Measurements from ENCODE around the gene KDM6A. TPM values are rescaled to one million over a fixed set of nuclear protein-coding genes. Genes with fewer than 3 reads are reported as not detected.

The KDM6A gene
- polyA plus RNA-seq, 1 donor (not counting 4 experiments of a cell fraction or from before 2014, with no cell fraction given): 64.2 TPM

DNA sequence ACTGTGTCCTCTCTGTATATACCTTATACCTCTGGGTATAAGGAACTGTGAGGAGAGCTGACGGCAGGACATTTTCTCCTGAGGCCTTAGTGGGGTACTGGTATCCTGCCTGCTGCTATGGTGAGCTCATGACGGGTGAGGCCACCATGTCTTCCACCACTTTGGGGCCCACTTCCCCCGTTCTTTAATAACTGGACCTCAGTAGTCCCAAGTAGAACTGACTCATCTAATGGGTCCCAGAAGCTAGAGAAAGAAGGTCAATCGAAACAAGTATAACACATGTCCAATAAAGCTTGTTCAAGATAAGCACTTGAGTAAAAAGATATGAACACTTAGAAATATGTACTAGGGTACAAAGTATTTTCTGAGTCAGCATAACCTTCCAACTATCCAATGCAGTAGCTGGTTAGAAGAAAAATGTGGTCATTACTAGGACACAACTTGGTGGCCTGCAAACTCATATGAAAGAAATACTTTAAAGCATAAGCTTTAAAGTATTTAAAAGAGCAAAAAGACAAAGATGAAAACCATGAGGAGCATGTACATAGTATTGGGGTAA lies 256.0 kb downstream of the KDM6A start:
- no peak for FAIRE-seq
- dilution Hi-C loops (cut with MboI; ENCODE audit: extremely low pct_ligation_motif_present, low sequenced_read_pairs): no loop called here

GRCh38 chrX:45133465-45133864 lies 260.5 kb downstream of the KDM6A start:
- no peak overlapping the region for H3K4me2 ChIP-seq (ENCODE audit: control insufficient read depth, extremely low read depth, insufficient read depth, low read depth, low read length)
- dilution Hi-C loops (cut with MboI; ENCODE audit: extremely low pct_ligation_motif_present, low sequenced_read_pairs): no loop called here
- H2AFZ ChIP-seq (ENCODE audit: control insufficient read depth, low read length): no peak overlapping the region

More for the DNA sequence above, 256.0 kb downstream of the KDM6A start:
- H3K4me2 ChIP-seq (ENCODE audit: control insufficient read depth, extremely low read depth, insufficient read depth, low read depth, low read length): no peak overlapping the region
- H4K20me1 ChIP-seq (ENCODE audit: control insufficient read depth, extremely low read depth, insufficient read depth, low read length): no peaks in the 10 kb centered on the region
- peaks cover 3% of the 10 kb centered on the region for H3K27me3 ChIP-seq (ENCODE audit: control insufficient read depth, extremely low read depth, insufficient read depth, low read length)
- H2AFZ ChIP-seq (ENCODE audit: control insufficient read depth, low read length): no peak overlapping the region
- no peaks in the 10 kb centered on the region for H3K4me1 ChIP-seq (ENCODE audit: control insufficient read depth, extremely low read depth, insufficient read depth, low read length)
- DNase-seq (ENCODE audit: low read depth, low spot score): no peak
- H3K9me1 ChIP-seq (ENCODE audit: control insufficient read depth, extremely low read depth, insufficient read depth, low read length): no peaks in the 10 kb centered on the region
- H3K79me2 ChIP-seq (ENCODE audit: control insufficient read depth, insufficient read depth, low read length): no peaks in the 10 kb centered on the region
- H3K36me3 ChIP-seq (ENCODE audit: control insufficient read depth in 2 of 2, extremely low read depth in 1 of 2, insufficient read depth in 2 of 2, low read length in 2 of 2): no peaks in the 10 kb centered on the region
- TF ChIP-seq EZH2 (IDR thresholded peaks at IDR 0.05; ENCODE audit: low read length) (no peak), CTCF (optimal IDR thresholded peaks at IDR 0.05 in 1 of 3, IDR thresholded peaks at IDR 0.05 in 1 of 3, conservative IDR thresholded peaks at IDR 0.05 in 1 of 3; ENCODE audit: extremely low read depth in 1 of 3, insufficient read depth in 2 of 3, low read length in 3 of 3) (no peak)
- H3K27ac ChIP-seq (ENCODE audit: control insufficient read depth, insufficient read depth, low read length): no peak overlapping the region
- no peak overlapping the region for H3K4me3 ChIP-seq (ENCODE audit: control insufficient read depth in 2 of 3, extremely low read depth in 1 of 3, insufficient read depth in 2 of 3, low read depth in 1 of 3, low read length in 3 of 3)
- no peak overlapping the region for H3K9ac ChIP-seq (ENCODE audit: control insufficient read depth, extremely low read depth, insufficient read depth, low read length)
- H3K9me3 ChIP-seq (ENCODE audit: control insufficient read depth, low read depth, low read length): no peaks in the 10 kb centered on the region

More at GRCh38 chrX:45133465-45133864, 260.5 kb downstream of the KDM6A start:
- no peaks in the 10 kb centered on the region for H3K79me2 ChIP-seq (ENCODE audit: control insufficient read depth, insufficient read depth, low read length)
- no peak overlapping the region for H3K9ac ChIP-seq (ENCODE audit: control insufficient read depth, extremely low read depth, insufficient read depth, low read length)
- DNase-seq (ENCODE audit: low read depth, low spot score) (no peak), FAIRE-seq (no peak)
- no peaks in the 10 kb centered on the region for H3K9me3 ChIP-seq (ENCODE audit: control insufficient read depth, low read depth, low read length)
- H3K36me3 ChIP-seq (ENCODE audit: control insufficient read depth in 2 of 2, extremely low read depth in 1 of 2, insufficient read depth in 2 of 2, low read length in 2 of 2): no peaks in the 10 kb centered on the region
- H3K9me1 ChIP-seq (ENCODE audit: control insufficient read depth, extremely low read depth, insufficient read depth, low read length): no peaks in the 10 kb centered on the region
- peaks cover 3% of the 10 kb centered on the region for H3K27me3 ChIP-seq (ENCODE audit: control insufficient read depth, extremely low read depth, insufficient read depth, low read length)
- H3K27ac ChIP-seq (ENCODE audit: control insufficient read depth, insufficient read depth, low read length): no peak overlapping the region
- H4K20me1 ChIP-seq (ENCODE audit: control insufficient read depth, extremely low read depth, insufficient read depth, low read length): no peaks in the 10 kb centered on the region
- H3K4me3 ChIP-seq (ENCODE audit: control insufficient read depth in 2 of 3, extremely low read depth in 1 of 3, insufficient read depth in 2 of 3, low read depth in 1 of 3, low read length in 3 of 3): no peak overlapping the region
- no peaks in the 10 kb centered on the region for H3K4me1 ChIP-seq (ENCODE audit: control insufficient read depth, extremely low read depth, insufficient read depth, low read length)
- TF ChIP-seq CTCF (optimal IDR thresholded peaks at IDR 0.05 in 1 of 3, IDR thresholded peaks at IDR 0.05 in 1 of 3, conservative IDR thresholded peaks at IDR 0.05 in 1 of 3; ENCODE audit: extremely low read depth in 1 of 3, insufficient read depth in 2 of 3, low read length in 3 of 3) (no peak), EZH2 (IDR thresholded peaks at IDR 0.05; ENCODE audit: low read length) (no peak)
